ENCODE results near the gene ZNF467.

Gene ZNF467

DNA sequence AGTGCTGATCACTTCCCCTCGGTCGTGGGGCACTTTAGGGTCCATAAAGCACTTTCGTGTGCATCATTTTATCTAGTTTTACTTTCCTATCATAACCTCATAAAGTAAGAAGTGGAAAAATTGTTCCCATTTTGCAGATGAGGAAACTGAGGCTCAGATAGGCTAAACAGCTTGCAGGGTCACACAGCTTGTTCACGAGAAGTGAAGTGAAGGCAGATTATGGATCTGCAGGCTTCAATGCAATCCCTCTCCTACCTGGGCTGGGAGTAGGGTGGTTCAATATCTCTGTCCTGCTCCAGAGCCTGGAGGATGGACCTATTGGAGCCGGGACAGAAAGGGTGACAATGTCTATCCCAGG, 10.8 kb upstream of the ZNF467 start:
- Histone ChIP-seq H3K9ac (ENCODE audit: low read length in 2 of 2) (no peak overlapping the region), H3K27me3 (ENCODE audit: control insufficient read depth in 1 of 2, insufficient read depth in 2 of 2, low read length in 2 of 2) (peaks cover 7 to 12% of the 10 kb centered on the region in 2 donors), H3K4me3 (ENCODE audit: low read length in 2 of 2) (no peak overlapping the region), H3K9me3 (ENCODE audit: control insufficient read depth in 2 of 2, low read length in 2 of 2) (no peaks in the 10 kb centered on the region), H3K4me1 (ENCODE audit: control insufficient read depth, insufficient read depth, low read length) (no peaks in the 10 kb centered on the region), H3K27ac (ENCODE audit: low read length) (no peak overlapping the region), H3K36me3 (ENCODE audit: control insufficient read depth in 2 of 2, insufficient read depth in 2 of 2, low read length in 2 of 2) (no peaks in the 10 kb centered on the region)

GRCh38 chr7:149783386-149784250, 10.2 kb upstream of the ZNF467 start:
- Histone ChIP-seq H3K4me3 (ENCODE audit: low read length in 2 of 2) (no peak overlapping the region), H3K9ac (ENCODE audit: low read length in 2 of 2) (no peak overlapping the region), H3K27ac (ENCODE audit: low read length) (no peak overlapping the region)

DNA sequence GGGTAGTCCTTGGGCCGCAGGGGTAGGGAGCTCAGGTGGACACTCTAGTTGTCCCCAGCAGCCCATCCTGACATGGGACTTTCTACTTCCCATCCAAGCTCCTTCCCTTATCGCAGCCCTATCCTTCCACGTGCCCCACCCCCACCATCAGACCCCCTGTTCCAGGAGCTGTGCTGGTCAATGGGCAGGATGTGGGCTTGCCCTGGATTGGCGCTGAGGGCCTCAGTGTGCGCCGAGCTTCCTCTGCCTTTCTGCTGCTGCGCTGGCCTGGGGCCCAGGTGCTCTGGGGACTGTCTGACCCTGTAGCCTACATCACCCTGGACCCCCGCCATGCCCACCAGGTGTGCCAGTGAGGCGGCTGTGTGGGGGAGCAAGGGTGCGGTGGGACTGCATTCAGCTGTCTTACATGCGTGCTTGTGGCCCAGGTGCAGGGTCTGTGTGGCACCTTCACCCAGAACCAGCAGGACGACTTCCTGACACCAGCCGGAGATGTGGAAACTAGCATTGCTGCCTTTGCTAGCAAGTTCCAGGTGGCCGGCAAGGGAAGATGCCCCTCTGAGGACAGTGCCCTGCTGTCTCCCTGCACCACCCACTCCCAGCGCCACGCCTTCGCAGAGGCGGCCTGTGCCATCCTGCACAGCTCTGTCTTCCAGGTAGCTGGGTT, 9.4 kb upstream of the ZNF467 start:
- no peak overlapping the region for H3K4me3 ChIP-seq (ENCODE audit: low read length in 2 of 2)
- no peaks in the 10 kb centered on the region for H3K4me1 ChIP-seq (ENCODE audit: control insufficient read depth, insufficient read depth, low read length)
- peaks cover 0 to 2% of the 10 kb centered on the region in 2 donors for H3K27me3 ChIP-seq (ENCODE audit: control insufficient read depth in 1 of 2, insufficient read depth in 2 of 2, low read length in 2 of 2)
- H3K9ac ChIP-seq (ENCODE audit: low read length in 2 of 2), result no peak overlapping the region
- no peaks in the 10 kb centered on the region for H3K36me3 ChIP-seq (ENCODE audit: control insufficient read depth in 2 of 2, insufficient read depth in 2 of 2, low read length in 2 of 2)
- no peak overlapping the region for H3K27ac ChIP-seq (ENCODE audit: low read length)
- no peaks in the 10 kb centered on the region for H3K9me3 ChIP-seq (ENCODE audit: control insufficient read depth in 2 of 2, low read length in 2 of 2)

More at GRCh38 chr7:149783386-149784250, 10.2 kb upstream of the ZNF467 start:
- peaks cover under 1 to 8% of the 10 kb centered on the region in 2 donors for H3K27me3 ChIP-seq (ENCODE audit: control insufficient read depth in 1 of 2, insufficient read depth in 2 of 2, low read length in 2 of 2)
- H3K4me1 ChIP-seq (ENCODE audit: control insufficient read depth, insufficient read depth, low read length), result no peaks in the 10 kb centered on the region
- no peaks in the 10 kb centered on the region for H3K9me3 ChIP-seq (ENCODE audit: control insufficient read depth in 2 of 2, low read length in 2 of 2)
- H3K36me3 ChIP-seq (ENCODE audit: control insufficient read depth in 2 of 2, insufficient read depth in 2 of 2, low read length in 2 of 2), result no peaks in the 10 kb centered on the region

DNA sequence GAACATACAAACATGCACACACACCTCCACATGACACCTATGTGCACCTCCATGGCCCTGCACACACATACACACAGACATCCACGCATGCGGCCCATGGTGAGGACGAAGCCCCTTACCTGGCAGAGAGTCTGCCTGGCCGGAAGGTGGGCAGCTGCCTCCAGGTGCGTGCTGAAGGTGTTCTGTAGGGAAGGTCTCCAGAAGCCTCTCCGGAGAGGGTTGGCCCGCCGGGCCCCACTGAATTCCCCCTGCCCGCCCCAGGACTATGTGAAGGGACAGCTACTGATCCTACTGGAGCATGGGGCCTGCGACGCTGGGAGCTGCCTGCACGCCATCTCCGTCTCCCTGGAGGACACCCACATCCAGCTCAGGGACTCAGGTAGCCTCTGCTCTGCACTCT, 8.5 kb upstream of the ZNF467 start:
- Histone ChIP-seq H3K9me3 (ENCODE audit: control insufficient read depth in 2 of 2, low read length in 2 of 2) (no peaks in the 10 kb centered on the region), H3K27me3 (ENCODE audit: control insufficient read depth in 1 of 2, insufficient read depth in 2 of 2, low read length in 2 of 2) (peaks cover 0 to 2% of the 10 kb centered on the region in 2 donors), H3K36me3 (ENCODE audit: control insufficient read depth in 2 of 2, insufficient read depth in 2 of 2, low read length in 2 of 2) (no peaks in the 10 kb centered on the region), H3K4me1 (ENCODE audit: control insufficient read depth, insufficient read depth, low read length) (no peaks in the 10 kb centered on the region), H3K4me3 (ENCODE audit: low read length in 2 of 2) (no peak overlapping the region), H3K9ac (ENCODE audit: low read length in 2 of 2) (no peak overlapping the region), H3K27ac (ENCODE audit: low read length) (no peak overlapping the region)

DNA sequence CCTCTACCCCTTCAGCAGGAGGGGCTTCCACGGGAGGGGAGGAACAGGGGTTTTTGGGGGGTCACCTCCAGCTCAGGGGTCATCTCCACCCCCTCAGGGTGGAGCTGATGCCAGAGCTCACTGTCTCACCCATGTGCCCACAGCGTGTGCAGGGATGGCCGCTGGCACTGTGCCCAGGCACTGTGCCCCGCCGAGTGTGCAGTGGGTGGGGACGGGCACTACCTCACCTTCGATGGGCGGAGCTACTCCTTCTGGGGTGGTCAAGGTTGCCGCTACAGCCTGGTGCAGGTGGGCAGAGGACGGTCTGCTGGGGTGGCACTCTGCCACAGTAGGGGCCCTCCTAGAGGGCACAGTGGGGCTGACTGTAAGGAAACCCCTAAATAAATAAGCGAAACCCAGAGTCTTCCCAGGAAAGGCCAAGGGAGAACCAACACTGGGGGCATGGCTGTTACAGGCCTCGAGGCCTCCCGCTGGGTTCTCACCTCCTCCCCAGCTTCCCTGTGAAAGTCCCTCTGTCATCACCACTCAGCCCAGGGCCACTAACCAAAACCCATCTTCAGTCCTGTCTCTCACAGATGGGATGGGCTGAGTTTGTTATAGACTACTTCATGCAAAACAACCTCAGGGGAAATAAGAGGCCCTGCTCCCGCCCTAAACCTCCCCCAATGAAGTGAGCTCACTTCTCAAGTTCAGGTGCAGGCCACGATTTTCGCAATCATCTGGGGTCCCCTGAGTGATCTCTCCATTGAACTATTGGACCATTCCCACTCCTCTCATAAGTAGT, 7.4 kb upstream of the ZNF467 start:
- no peaks in the 10 kb centered on the region for H3K9me3 ChIP-seq (ENCODE audit: control insufficient read depth in 2 of 2, low read length in 2 of 2)
- H3K27me3 ChIP-seq (ENCODE audit: control insufficient read depth in 1 of 2, insufficient read depth in 2 of 2, low read length in 2 of 2), result peaks cover 0 to 2% of the 10 kb centered on the region in 2 donors
- no peaks in the 10 kb centered on the region for H3K4me1 ChIP-seq (ENCODE audit: control insufficient read depth, insufficient read depth, low read length)
- no peak overlapping the region for H3K9ac ChIP-seq (ENCODE audit: low read length in 2 of 2)
- H3K36me3 ChIP-seq (ENCODE audit: control insufficient read depth in 2 of 2, insufficient read depth in 2 of 2, low read length in 2 of 2), result no peaks in the 10 kb centered on the region
- H3K27ac ChIP-seq (ENCODE audit: low read length), result no peak overlapping the region
- no peak overlapping the region for H3K4me3 ChIP-seq (ENCODE audit: low read length in 2 of 2)

DNA sequence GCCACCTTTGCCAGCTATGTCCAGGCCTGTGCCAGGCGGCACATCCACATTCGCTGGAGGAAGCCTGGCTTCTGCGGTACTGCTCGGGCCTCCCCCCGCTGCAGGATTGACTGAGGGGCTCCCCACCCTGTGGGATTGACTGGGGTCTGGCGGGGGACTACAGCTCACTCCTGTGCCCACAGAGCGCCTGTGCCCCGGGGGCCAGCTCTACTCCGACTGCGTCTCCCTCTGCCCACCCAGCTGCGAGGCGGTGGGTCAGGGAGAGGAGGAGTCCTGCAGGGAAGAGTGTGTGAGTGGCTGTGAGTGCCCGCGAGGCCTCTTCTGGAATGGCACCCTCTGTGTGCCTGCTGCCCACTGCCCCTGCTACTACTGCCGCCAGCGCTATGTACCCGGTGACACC, 6.7 kb upstream of the ZNF467 start:
- no peak overlapping the region for H3K4me3 ChIP-seq (ENCODE audit: low read length in 2 of 2)
- H3K36me3 ChIP-seq (ENCODE audit: control insufficient read depth in 2 of 2, insufficient read depth in 2 of 2, low read length in 2 of 2), result no peaks in the 10 kb centered on the region
- H3K9ac ChIP-seq (ENCODE audit: low read length in 2 of 2), result no peak overlapping the region
- no peaks in the 10 kb centered on the region for H3K4me1 ChIP-seq (ENCODE audit: control insufficient read depth, insufficient read depth, low read length)
- H3K9me3 ChIP-seq (ENCODE audit: control insufficient read depth in 2 of 2, low read length in 2 of 2), result no peaks in the 10 kb centered on the region
- H3K27ac ChIP-seq (ENCODE audit: low read length), result no peak overlapping the region
- H3K27me3 ChIP-seq (ENCODE audit: control insufficient read depth in 1 of 2, insufficient read depth in 2 of 2, low read length in 2 of 2), result peaks cover 0 to 2% of the 10 kb centered on the region in 2 donors

DNA sequence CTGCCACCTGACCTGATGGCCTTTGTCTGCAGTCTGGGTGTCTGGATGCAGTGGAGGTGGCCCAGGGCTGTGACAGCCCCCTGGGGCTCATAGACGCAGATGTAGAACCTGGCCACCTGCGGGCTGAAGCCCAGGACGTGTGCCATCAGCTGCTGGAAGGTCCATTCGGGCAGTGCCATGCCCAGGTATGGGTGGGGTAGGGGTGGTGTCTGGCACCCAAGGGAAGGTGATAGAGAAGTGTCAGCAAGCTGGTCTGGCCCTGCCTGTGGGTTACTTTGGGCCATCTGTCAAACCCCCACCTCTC, 6.1 kb upstream of the ZNF467 start:
- Histone ChIP-seq H3K9ac (ENCODE audit: low read length in 2 of 2) (no peak overlapping the region), H3K4me1 (ENCODE audit: control insufficient read depth, insufficient read depth, low read length) (no peaks in the 10 kb centered on the region), H3K27ac (ENCODE audit: low read length) (no peak overlapping the region), H3K27me3 (ENCODE audit: control insufficient read depth in 1 of 2, insufficient read depth in 2 of 2, low read length in 2 of 2) (no peaks in the 10 kb centered on the region), H3K36me3 (ENCODE audit: control insufficient read depth in 2 of 2, insufficient read depth in 2 of 2, low read length in 2 of 2) (no peaks in the 10 kb centered on the region), H3K4me3 (ENCODE audit: low read length in 2 of 2) (no peak overlapping the region), H3K9me3 (ENCODE audit: control insufficient read depth in 2 of 2, low read length in 2 of 2) (no peaks in the 10 kb centered on the region)

DNA sequence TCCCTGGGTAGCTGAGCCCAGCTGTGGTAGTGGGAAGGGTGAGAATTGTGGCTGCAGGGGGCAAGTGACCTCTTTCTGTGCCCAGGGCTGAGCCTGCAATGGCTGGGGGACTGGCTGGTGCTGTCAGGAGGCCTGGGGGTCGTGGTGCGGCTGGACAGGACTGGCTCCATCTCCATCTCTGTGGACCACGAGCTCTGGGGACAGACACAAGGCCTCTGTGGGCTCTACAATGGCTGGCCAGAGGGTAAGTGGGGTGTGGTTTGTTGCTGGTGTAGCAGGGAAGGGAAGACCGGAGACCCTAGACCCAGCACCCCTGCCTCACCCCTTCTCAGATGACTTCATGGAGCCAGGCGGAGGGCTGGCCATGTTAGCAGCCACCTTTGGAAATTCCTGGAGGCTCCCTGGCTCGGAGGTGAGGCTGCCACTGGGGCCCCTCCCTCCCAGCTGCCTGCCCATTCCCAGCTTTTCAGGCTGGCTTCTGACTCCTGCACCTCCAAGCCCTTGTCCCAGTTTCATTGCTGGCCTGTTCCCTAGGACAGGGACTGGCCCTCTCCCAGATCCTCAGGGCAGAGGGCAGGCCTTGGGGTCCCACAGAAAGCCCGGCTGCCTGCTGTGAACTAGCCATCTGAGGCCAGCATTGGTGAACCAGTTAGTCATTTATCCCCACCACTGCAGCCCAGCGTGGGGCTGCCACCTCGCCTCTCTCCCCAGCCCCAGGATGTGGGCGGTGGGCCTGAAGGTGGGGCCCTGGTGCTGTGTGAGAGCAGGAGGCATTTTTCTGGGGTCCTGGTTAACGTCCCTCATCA, 5.5 kb upstream of the ZNF467 start:
- Histone ChIP-seq H3K27me3 (ENCODE audit: control insufficient read depth in 1 of 2, insufficient read depth in 2 of 2, low read length in 2 of 2) (no peaks in the 10 kb centered on the region), H3K36me3 (ENCODE audit: control insufficient read depth in 2 of 2, insufficient read depth in 2 of 2, low read length in 2 of 2) (no peaks in the 10 kb centered on the region), H3K4me1 (ENCODE audit: control insufficient read depth, insufficient read depth, low read length) (no peaks in the 10 kb centered on the region), H3K9me3 (ENCODE audit: control insufficient read depth in 2 of 2, low read length in 2 of 2) (no peaks in the 10 kb centered on the region), H3K27ac (ENCODE audit: low read length) (no peak overlapping the region), H3K9ac (ENCODE audit: low read length in 2 of 2) (no peak overlapping the region), H3K4me3 (ENCODE audit: low read length in 2 of 2) (no peak overlapping the region)

- Histone ChIP-seq H3K36me3 (ENCODE audit: control insufficient read depth in 2 of 2, insufficient read depth in 2 of 2, low read length in 2 of 2) (no peaks in the 10 kb centered on the region), H3K9ac (ENCODE audit: low read length in 2 of 2) (no peak overlapping the region), H3K9me3 (ENCODE audit: control insufficient read depth in 2 of 2, low read length in 2 of 2) (no peaks in the 10 kb centered on the region), H3K27ac (ENCODE audit: low read length) (no peak overlapping the region), H3K27me3 (ENCODE audit: control insufficient read depth in 1 of 2, insufficient read depth in 2 of 2, low read length in 2 of 2) (no peaks in the 10 kb centered on the region), H3K4me1 (ENCODE audit: control insufficient read depth, insufficient read depth, low read length) (no peaks in the 10 kb centered on the region), H3K4me3 (ENCODE audit: low read length in 2 of 2) (no peak overlapping the region)
These were observed 4.9 kb upstream of the ZNF467 start for GRCh38 chr7:149778327-149778637.

- Histone ChIP-seq H3K9me3 (ENCODE audit: control insufficient read depth in 2 of 2, low read length in 2 of 2) (no peaks in the 10 kb centered on the region), H3K9ac (ENCODE audit: low read length in 2 of 2) (no peak overlapping the region), H3K4me1 (ENCODE audit: control insufficient read depth, insufficient read depth, low read length) (no peaks in the 10 kb centered on the region), H3K36me3 (ENCODE audit: control insufficient read depth in 2 of 2, insufficient read depth in 2 of 2, low read length in 2 of 2) (no peaks in the 10 kb centered on the region), H3K27ac (ENCODE audit: low read length) (no peak overlapping the region), H3K27me3 (ENCODE audit: control insufficient read depth in 1 of 2, insufficient read depth in 2 of 2, low read length in 2 of 2) (no peaks in the 10 kb centered on the region), H3K4me3 (ENCODE audit: low read length in 2 of 2) (no peak overlapping the region)
These were observed 4.4 kb upstream of the ZNF467 start for GRCh38 chr7:149777551-149778326.

Data from stomach smooth muscle (tissue), 2 donors.